Spleen (tissue), 11 donors: ENCODE results near the gene OR5H2. TPM values are rescaled to one million over a fixed set of nuclear protein-coding genes. Genes with fewer than 3 reads are reported as not detected.
"Not testable (repeated sequence)": the region's sequence is repeated elsewhere in the genome, so short reads cannot be mapped to it uniquely, and the experiment has no call there.

Experiments used
- DNase-seq: peaks from one replicate; pipeline ENCODE4 v3.0.0-alpha.2; 2020
- H3K27ac ChIP-seq, 8 donors: fragments of 200-600 bp; sonication (generic) in 7 of 8; 1 replicate in 4 of 8; 2 replicates in 4 of 8; pipeline versions ENCODE4 v1.5.0 to v1.8.0; 2016 to 2021; ENCODE audit warnings: inconsistent platforms in 4 of 8, mild to moderate bottlenecking in 4 of 8, moderate library complexity in 1 of 8
- H3K27me3 ChIP-seq, 7 donors: fragments of 200-600 bp; sonication (generic) in 6 of 7; replicated peaks in 1 of 7; 1 replicate in 4 of 7; 2 replicates in 3 of 7; pipeline versions ENCODE4 v1.5.0 to v1.8.0; 2016 to 2021; ENCODE audit warnings: inconsistent platforms in 3 of 7, mild to moderate bottlenecking in 1 of 7
- H3K36me3 ChIP-seq, 6 donors: fragments of 200-600 bp; sonication (generic) in 5 of 6; 1 replicate in 4 of 6; 2 replicates in 2 of 6; pipeline versions ENCODE4 v1.5.0 to v1.8.0; 2016 to 2021; ENCODE audit warnings: inconsistent platforms in 2 of 6
- H3K4me1 ChIP-seq, 6 donors: fragments of 200-600 bp; sonication (generic) in 5 of 6; 1 replicate in 3 of 6; 2 replicates in 3 of 6; pipeline versions ENCODE4 v1.5.0 to v1.8.0; 2016 to 2021; ENCODE audit warnings: inconsistent platforms in 3 of 6
- H3K4me3 ChIP-seq, 8 donors: fragments of 200-600 bp; sonication (generic) in 7 of 8; 1 replicate in 4 of 8; 2 replicates in 4 of 8; pipeline versions ENCODE4 v1.5.0 to v1.8.0; 2016 to 2021; ENCODE audit warnings: inconsistent platforms in 4 of 8, mild to moderate bottlenecking in 4 of 8, moderate library complexity in 2 of 8
- H3K9me3 ChIP-seq, 8 donors: fragments of 200-600 bp; sonication (generic) in 7 of 8; 1 replicate in 4 of 8; 2 replicates in 4 of 8; pipeline versions ENCODE4 v1.5.0 to v1.8.0; 2016 to 2021; ENCODE audit warnings: inconsistent platforms in 4 of 8
- POLR2A ChIP-seq, 3 donors: fragments of 450-650 bp; IDR thresholded peaks; one replicate each; pipeline ENCODE4 v1.5.1; 2017; ENCODE audit warnings: antibody characterized with exemption in 3 of 3, mild to moderate bottlenecking in 1 of 3
- POLR2AphosphoS5 ChIP-seq, 3 donors: sonication (generic); formaldehyde crosslinking; IDR thresholded peaks; one replicate each; pipeline ENCODE4 v1.5.1; 2017; ENCODE audit warnings: antibody characterized with exemption in 3 of 3
- WGBS, 5 donors: extraction: QIAGEN DNeasy Blood & Tissue Kit in 3 of 5; methylation state at CpG; one replicate each; pipeline versions ENCODE4 v1.1.5 to v1.1.7; 2013 to 2018; 5-methylcytosine and 5-hydroxymethylcytosine counted together
- intact Hi-C: fragments of 100-400 bp; cut with DNase I; formaldehyde crosslinking; loops from one replicate; pipeline ENCODE4 v1.15.0; 2023; ENCODE audit warnings: low total_unique reads
- polyA plus RNA-seq, 3 donors: library from polyadenylated mRNA; stranded (reverse); fragments of 200-250 nt; gene quantifications; one replicate each; pipeline ENCODE4 v1.2.1, GENCODE V29; 2013
- total RNA-seq, 7 donors: library from RNA; depleted of rRNA in 3 of 7; stranded (reverse); fragments of >200 nt in 3 of 7; fragmentation: NEBNext Ultra II Directional in 4 of 7; extraction: Animal tissue kit (Norgen Biotek cat#: 25700) in 4 of 7; gene quantifications; one replicate each; pipeline versions ENCODE4 v1.1.0 to v1.2.1, GENCODE V29; 2016 to 2021
- TF ChIP-seq, protein P1 (sequence below), 11 experiments: fragments of 200-600 bp in 7 of 11; fragments of 450-650 bp in 4 of 11; sonication (generic) in 4 of 11; IDR thresholded peaks in 8 of 11; conservative IDR thresholded peaks in 3 of 11; 1 replicate in 7 of 11; 2 replicates in 4 of 11; pipeline versions ENCODE4 v1.4.0 to v1.8.0; 2016 to 2021; ENCODE audit warnings: antibody characterized with exemption in 11 of 11, inconsistent platforms in 4 of 11, mild to moderate bottlenecking in 1 of 11
- donor health status: healthy with polysubstance abuse.
- donor health status: DM: no; HTN: no; CAD: no; lungs with moderate emphysema.
- donor health status: DM: no; HTN: no; CAD: no.
- donor health status: Bipolar disorder and iron deficiency.
- donor health status: healthy.
- donor health status: DM: no; HTN: no; CAD: no.
- donor health status: DM: yes; HTN: yes; CAD: no.

OR5H2 gene
- total and polyA plus RNA-seq, 10 donors = not detected

DNA sequence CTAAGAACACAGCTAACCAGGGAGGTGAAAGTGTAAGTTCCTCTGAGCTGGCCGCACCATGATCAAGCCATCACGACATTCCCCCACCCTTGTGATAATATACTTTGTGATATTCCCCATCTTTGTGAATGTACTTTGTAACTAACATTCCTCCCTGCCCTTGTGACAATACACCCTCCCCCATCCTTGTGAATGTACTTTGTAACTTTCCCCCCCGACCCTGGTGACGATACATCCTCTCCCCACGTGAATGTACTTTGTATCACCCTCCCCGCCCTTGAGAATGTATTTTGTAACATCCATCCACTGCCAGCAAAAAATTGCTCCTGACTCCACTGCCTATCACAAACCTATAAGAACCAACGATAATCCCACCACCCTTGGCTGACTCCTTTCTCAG, 38.5 kb upstream of the OR5H2 start:
- no peaks in the 10 kb centered on the region for H3K4me1 ChIP-seq
- no peaks in the 10 kb centered on the region for H3K36me3 ChIP-seq
- WGBS, 5 donors = 56 to 77% (median 65%) methylated on average over 7 of the region's 7 CpGs
- H3K27ac ChIP-seq = no peak overlapping the region
- H3K9me3 ChIP-seq = no peaks in the 10 kb centered on the region
- intact Hi-C loops = no loop called here
- no peak for DNase-seq
- no peak for TF ChIP-seq POLR2AphosphoS5 (IDR thresholded peaks at IDR 0.05)
- TF ChIP-seq, protein P1, sequence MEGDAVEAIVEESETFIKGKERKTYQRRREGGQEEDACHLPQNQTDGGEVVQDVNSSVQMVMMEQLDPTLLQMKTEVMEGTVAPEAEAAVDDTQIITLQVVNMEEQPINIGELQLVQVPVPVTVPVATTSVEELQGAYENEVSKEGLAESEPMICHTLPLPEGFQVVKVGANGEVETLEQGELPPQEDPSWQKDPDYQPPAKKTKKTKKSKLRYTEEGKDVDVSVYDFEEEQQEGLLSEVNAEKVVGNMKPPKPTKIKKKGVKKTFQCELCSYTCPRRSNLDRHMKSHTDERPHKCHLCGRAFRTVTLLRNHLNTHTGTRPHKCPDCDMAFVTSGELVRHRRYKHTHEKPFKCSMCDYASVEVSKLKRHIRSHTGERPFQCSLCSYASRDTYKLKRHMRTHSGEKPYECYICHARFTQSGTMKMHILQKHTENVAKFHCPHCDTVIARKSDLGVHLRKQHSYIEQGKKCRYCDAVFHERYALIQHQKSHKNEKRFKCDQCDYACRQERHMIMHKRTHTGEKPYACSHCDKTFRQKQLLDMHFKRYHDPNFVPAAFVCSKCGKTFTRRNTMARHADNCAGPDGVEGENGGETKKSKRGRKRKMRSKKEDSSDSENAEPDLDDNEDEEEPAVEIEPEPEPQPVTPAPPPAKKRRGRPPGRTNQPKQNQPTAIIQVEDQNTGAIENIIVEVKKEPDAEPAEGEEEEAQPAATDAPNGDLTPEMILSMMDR (IDR thresholded peaks at IDR 0.05 in 8 of 11, conservative IDR thresholded peaks at IDR 0.05 in 3 of 11) = no peak
- TF ChIP-seq POLR2A (IDR thresholded peaks at IDR 0.05) = no peak
- H3K27me3 ChIP-seq = no peaks in the 10 kb centered on the region
- no peak overlapping the region for H3K4me3 ChIP-seq

DNA sequence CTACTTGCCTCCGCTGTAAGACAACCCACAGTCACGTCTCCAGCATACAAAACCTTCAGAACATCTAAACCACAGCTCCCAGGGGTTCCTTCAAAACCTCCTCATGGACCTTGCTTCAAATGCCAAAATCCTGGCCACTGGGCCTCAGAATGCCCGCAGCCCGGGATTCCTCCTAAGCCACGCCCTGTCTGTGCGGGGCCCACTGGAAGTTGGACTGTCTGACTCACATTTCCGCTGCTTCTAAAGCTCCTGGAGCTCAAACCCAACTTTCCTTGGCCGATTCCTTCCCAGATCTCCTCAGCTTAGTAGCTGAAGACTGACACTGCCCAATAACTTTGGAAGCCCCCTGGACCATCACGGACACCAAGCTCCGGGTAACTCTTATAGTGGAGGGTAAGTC, 36.2 kb upstream of the OR5H2 start:
- no peaks in the 10 kb centered on the region for H3K27me3 ChIP-seq
- 89 to 96% (median 92%) methylated on average over 10 of the region's 10 CpGs for WGBS, 5 donors
- H3K27ac ChIP-seq = no peak overlapping the region
- peaks cover 0 to 7% (median 0%) of the 10 kb centered on the region in 8 donors for H3K9me3 ChIP-seq
- H3K36me3 ChIP-seq = no peaks in the 10 kb centered on the region
- no peak for DNase-seq
- H3K4me3 ChIP-seq = no peak overlapping the region
- TF ChIP-seq POLR2A (IDR thresholded peaks at IDR 0.05) = no peak
- intact Hi-C loops = no loop called here
- no peaks in the 10 kb centered on the region for H3K4me1 ChIP-seq

DNA sequence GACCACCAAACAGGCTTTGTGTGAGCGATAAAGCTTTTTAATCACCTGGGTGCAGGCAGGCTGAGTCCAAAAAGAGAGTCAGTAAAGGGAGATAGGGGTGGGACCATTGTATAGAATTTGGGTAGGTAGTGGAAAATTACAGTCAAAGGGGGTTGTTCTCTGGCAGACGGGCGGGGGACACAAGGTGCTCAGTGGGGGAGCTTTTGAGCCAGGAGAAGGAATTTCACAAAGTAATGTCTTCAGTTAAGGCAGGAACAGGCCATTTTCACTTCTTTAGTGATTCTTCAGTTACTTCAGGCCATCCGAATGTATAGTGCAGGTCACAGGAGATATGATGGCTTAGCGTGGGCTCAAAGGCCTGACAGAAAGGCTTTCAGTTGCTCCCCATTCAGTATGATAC, 26.3 kb upstream of the OR5H2 start:
- H3K9me3 ChIP-seq = peaks cover 0 to 26% (median 3%) of the 10 kb centered on the region in 8 donors
- intact Hi-C loops, H3K4me1 ChIP-seq, DNase-seq, H3K36me3 ChIP-seq, H3K27me3 ChIP-seq, H3K4me3 ChIP-seq, H3K27ac ChIP-seq: not testable (repeated sequence)
- 67 to 77% (median 72%) methylated on average over 5 of the region's 5 CpGs for WGBS, 5 donors

DNA sequence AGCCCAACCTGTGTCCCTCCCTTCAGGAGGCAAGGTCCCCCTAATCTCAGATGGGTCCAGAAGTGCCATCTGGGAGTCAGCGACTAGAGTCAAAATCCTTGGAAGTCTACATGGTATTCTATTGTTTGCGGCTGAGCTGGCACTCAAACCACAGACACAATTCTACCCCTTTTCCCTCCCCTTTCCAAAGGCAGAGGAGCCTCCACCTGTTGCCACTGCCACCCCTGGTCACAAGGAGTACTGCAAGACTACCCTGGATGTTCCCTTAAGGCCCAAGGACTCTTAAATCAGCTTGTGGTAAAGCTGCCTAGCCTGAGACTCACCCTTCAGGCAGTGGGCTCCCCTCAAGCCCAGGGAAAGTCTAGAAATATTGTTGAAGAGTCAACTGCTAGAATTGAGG, 22.6 kb upstream of the OR5H2 start:
- intact Hi-C loops = no loop called here
- H3K4me1 ChIP-seq = no peaks in the 10 kb centered on the region
- no peak overlapping the region for H3K27ac ChIP-seq
- peaks cover 0 to 22% (median 1%) of the 10 kb centered on the region in 8 donors for H3K9me3 ChIP-seq
- 40 to 74% (median 53%) methylated on average over 1 to 2 of the region's 2 CpGs for WGBS, 5 donors
- TF ChIP-seq POLR2A (IDR thresholded peaks at IDR 0.05) = no peak
- no peak for TF ChIP-seq POLR2AphosphoS5 (IDR thresholded peaks at IDR 0.05)
- TF ChIP-seq, protein P1 (IDR thresholded peaks at IDR 0.05 in 8 of 11, conservative IDR thresholded peaks at IDR 0.05 in 3 of 11) = no peak
- no peaks in the 10 kb centered on the region for H3K36me3 ChIP-seq
- DNase-seq = no peak
- H3K27me3 ChIP-seq = no peaks in the 10 kb centered on the region
- H3K4me3 ChIP-seq = no peak overlapping the region

DNA sequence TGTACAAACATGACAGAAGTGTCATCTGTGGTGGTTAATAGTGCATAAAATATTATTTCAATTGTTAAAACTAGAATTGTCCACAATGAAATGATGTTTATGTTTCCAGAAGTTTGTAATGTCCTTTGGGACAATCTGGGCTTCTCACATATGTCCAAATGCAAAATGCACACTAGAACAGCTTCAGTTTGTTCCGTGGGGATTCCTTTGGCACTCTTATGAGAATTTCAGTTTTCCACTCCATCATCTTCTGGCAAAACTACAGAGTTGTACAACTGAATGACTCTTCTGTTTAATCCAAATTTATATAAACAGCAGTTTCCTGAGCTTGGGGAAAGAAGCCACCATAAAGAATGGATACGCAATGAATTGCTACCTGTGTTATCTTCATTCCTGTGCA, 20.3 kb upstream of the OR5H2 start:
- TF ChIP-seq, protein P1 (IDR thresholded peaks at IDR 0.05 in 8 of 11, conservative IDR thresholded peaks at IDR 0.05 in 3 of 11) = no peak
- TF ChIP-seq POLR2AphosphoS5 (IDR thresholded peaks at IDR 0.05) (no peak), POLR2A (IDR thresholded peaks at IDR 0.05) (no peak)
- H3K9me3 ChIP-seq = peaks cover 0 to 18% (median 0%) of the 10 kb centered on the region in 8 donors
- no peak for DNase-seq
- no peaks in the 10 kb centered on the region for H3K36me3 ChIP-seq
- H3K4me3 ChIP-seq = no peak overlapping the region
- H3K27me3 ChIP-seq = no peaks in the 10 kb centered on the region
- no peak overlapping the region for H3K27ac ChIP-seq
- intact Hi-C loops = no loop called here
- WGBS, 5 donors = 87 to 90% (median 89%) methylated on average over 2 of the region's 2 CpGs
- no peaks in the 10 kb centered on the region for H3K4me1 ChIP-seq
